ENCODE measurements around the gene ARL13B. TPM values are rescaled to one million over a fixed set of nuclear protein-coding genes. Genes with fewer than 3 reads are reported as not detected.

Gene ARL13B
- total and polyA plus RNA-seq, 2 of the 13 experiments (the other 11 are each of a cell fraction or from before 2014, with no cell fraction given), result 2.2 to 9.6 TPM

- TF ChIP-seq HCFC1 (IDR thresholded peaks at IDR 0.05; ENCODE audit: low read depth, low read length), result peak; percentile 21; the same call in 1 of the 2 replicates
- TF ChIP-seq SRSF4 (IDR thresholded peaks at IDR 0.05; ENCODE audit: low read depth, low read length, poor library complexity, severe bottlenecking), result no peak
- TF ChIP-seq ZZZ3 (CRISPR knock-in tag; IDR thresholded peaks at IDR 0.05; ENCODE audit: borderline replicate concordance), result no peak; the same call in 1 of the 2 replicates
- TF ChIP-seq ZNF709 (CRISPR knock-in tag; IDR thresholded peaks at IDR 0.05), result no peak; the same call in 1 of the 2 replicates
- TF ChIP-seq RXRB (CRISPR knock-in tag; IDR thresholded peaks at IDR 0.05; ENCODE audit: borderline replicate concordance), result peak; percentile 18; the same call in 1 of the 2 replicates
- peak; percentile 29; the same call in 1 of the 2 replicates for TF ChIP-seq MEF2D (CRISPR knock-in tag; IDR thresholded peaks at IDR 0.05)
- peak; percentile 96 for TF ChIP-seq ASH2L (IDR thresholded peaks at IDR 0.05; ENCODE audit: insufficient read length, low read depth, low read length)
- peak; percentile 9; the same call in 1 of the 2 replicates for TF ChIP-seq TGIF2 (CRISPR knock-in tag; IDR thresholded peaks at IDR 0.05)
- TF ChIP-seq PAF1 (CRISPR knock-in tag; IDR thresholded peaks at IDR 0.05), result no peak
- TF ChIP-seq THRA (CRISPR knock-in tag; IDR thresholded peaks at IDR 0.05; ENCODE audit: borderline replicate concordance), result no peak
- peak; percentile 75 for TF ChIP-seq ZNF574 (CRISPR knock-in tag; IDR thresholded peaks at IDR 0.05)
- TF ChIP-seq ZBED4 (CRISPR knock-in tag; IDR thresholded peaks at IDR 0.05; ENCODE audit: borderline replicate concordance), result no peak; the same call in 1 of the 2 replicates
- peak; percentile 36; the same call in 1 of the 2 replicates for TF ChIP-seq ZNF224 (CRISPR knock-in tag; IDR thresholded peaks at IDR 0.05)
- peak; percentile 61; the same call in 1 of the 2 replicates for TF ChIP-seq ZNF891 (CRISPR knock-in tag; IDR thresholded peaks at IDR 0.05)
- peak; percentile 36; the same call in 1 of the 2 replicates for TF ChIP-seq KDM5B (CRISPR knock-in tag; IDR thresholded peaks at IDR 0.05; ENCODE audit: borderline replicate concordance)
- TF ChIP-seq DBP (CRISPR knock-in tag; IDR thresholded peaks at IDR 0.05; ENCODE audit: not compliant biosample characterization), result no peak
Measured at GRCh38 chr3:94062513-94063404, 82.8 kb downstream of the ARL13B start, which contains the start of the genes DHFR2 and NSUN3 (continued).
